ENCODE measurements around the gene MYCBPAP.

GRCh38 chr17:50511058-50511457 is 2.8 kb downstream of the MYCBPAP start:
- TF ChIP-seq POLR2A (IDR thresholded peaks at IDR 0.05) = no peak
- no peak for TF ChIP-seq CTCF (IDR thresholded peaks at IDR 0.05)

Measured in testis (tissue), 2 donors.